Measurements from ENCODE around the gene HMGXB3.
"Not testable (repeated sequence)": the region's sequence is repeated elsewhere in the genome, so short reads cannot be mapped to it uniquely, and the experiment has no call there.

HMGXB3 gene

GRCh38 chr5:150079909-150080461 lies 79.4 kb downstream of the HMGXB3 start:
- H3K9ac ChIP-seq (ENCODE audit: low read length) = no peak overlapping the region
- H3K27me3 ChIP-seq (ENCODE audit: control insufficient read depth, insufficient read depth, low read length) = peaks cover 7% of the 10 kb centered on the region

GRCh38 chr5:150080696-150081435 lies 80.3 kb downstream of the HMGXB3 start:
- Histone ChIP-seq H3K9me3 (ENCODE audit: control insufficient read depth, low read length) (no peaks in the 10 kb centered on the region), H3K36me3 (ENCODE audit: control insufficient read depth, insufficient read depth, low read length) (no peaks in the 10 kb centered on the region), H3K9ac (ENCODE audit: low read length) (no peak overlapping the region), H3K4me1 (ENCODE audit: control insufficient read depth, insufficient read depth, low read length) (no peaks in the 10 kb centered on the region), H3K27me3 (ENCODE audit: control insufficient read depth, insufficient read depth, low read length) (peaks cover 5% of the 10 kb centered on the region), H3K4me3 (ENCODE audit: low read length) (no peak overlapping the region)

More at GRCh38 chr5:150079909-150080461, 79.4 kb downstream of the HMGXB3 start:
- Histone ChIP-seq H3K36me3 (ENCODE audit: control insufficient read depth, insufficient read depth, low read length) (no peaks in the 10 kb centered on the region), H3K4me3 (ENCODE audit: low read length) (no peak overlapping the region), H3K9me3 (ENCODE audit: control insufficient read depth, low read length) (no peaks in the 10 kb centered on the region), H3K4me1 (ENCODE audit: control insufficient read depth, insufficient read depth, low read length) (no peaks in the 10 kb centered on the region)

DNA sequence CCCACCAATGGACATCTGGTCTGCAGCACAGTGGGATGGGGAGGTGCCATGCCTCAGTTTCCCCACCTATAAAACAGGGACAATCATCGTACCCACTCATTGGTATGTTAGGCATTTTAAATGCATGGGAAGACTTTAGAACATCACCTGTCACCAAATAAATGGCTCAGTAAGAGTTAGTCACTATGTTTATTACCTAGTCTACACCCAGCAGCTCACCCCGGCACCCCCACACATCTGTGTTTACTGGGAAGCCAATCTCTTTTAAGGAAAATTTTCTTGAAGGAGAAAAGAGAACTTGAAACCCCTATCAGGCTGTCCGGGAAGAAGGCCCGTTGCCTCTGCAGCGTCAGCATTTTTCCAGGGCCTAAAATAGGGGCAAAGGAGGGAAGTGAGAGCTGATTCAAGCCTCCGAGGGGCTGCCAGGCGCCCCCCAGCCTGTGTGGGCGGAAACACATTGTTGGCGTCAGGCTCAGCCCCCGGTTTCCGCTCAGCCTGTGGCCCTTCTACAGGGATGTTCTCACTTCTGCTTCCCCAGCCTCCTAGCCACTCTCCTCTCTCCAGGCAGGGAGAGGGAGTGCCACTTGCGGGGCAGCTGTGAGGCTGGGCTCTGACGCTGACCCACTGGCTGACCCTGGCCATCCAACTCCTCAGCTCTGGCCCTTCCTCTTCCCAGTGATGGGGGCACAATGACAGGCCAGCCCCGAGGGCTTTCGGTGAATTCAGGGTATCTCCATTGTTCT lies 81.2 kb downstream of the HMGXB3 start:
- no peaks in the 10 kb centered on the region for H3K4me1 ChIP-seq (ENCODE audit: control insufficient read depth, insufficient read depth, low read length)

DNA sequence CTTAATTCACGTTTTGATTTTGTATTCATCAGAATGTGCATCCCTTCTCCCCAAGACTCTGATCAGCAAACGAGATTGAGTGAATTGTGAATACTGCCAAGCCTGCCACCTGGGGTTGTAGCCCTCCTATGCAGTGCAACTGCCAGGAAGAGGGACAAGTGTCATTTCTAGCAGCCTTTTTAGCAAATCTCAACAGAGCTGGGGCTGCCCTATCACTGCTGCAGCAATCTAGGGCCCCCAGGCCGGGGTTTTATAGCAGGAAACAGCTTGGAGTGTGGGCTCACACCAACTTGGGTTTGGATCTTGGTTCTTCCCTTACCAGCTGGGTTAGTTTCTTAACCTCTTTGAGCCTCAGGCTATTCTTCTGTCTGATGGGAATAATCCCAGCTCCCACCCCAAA lies 81.8 kb downstream of the HMGXB3 start:
- H3K9ac ChIP-seq (ENCODE audit: low read length) = no peak overlapping the region
- H3K36me3 ChIP-seq (ENCODE audit: control insufficient read depth, insufficient read depth, low read length) = no peaks in the 10 kb centered on the region
- no peak overlapping the region for H3K4me3 ChIP-seq (ENCODE audit: low read length)
- no peaks in the 10 kb centered on the region for H3K9me3 ChIP-seq (ENCODE audit: control insufficient read depth, low read length)
- peaks cover 4% of the 10 kb centered on the region for H3K27me3 ChIP-seq (ENCODE audit: control insufficient read depth, insufficient read depth, low read length)
- H3K4me1 ChIP-seq (ENCODE audit: control insufficient read depth, insufficient read depth, low read length) = no peaks in the 10 kb centered on the region

More for the DNA sequence above, 81.2 kb downstream of the HMGXB3 start:
- Histone ChIP-seq H3K36me3 (ENCODE audit: control insufficient read depth, insufficient read depth, low read length) (no peaks in the 10 kb centered on the region), H3K27me3 (ENCODE audit: control insufficient read depth, insufficient read depth, low read length) (peaks cover 4% of the 10 kb centered on the region), H3K9me3 (ENCODE audit: control insufficient read depth, low read length) (no peaks in the 10 kb centered on the region), H3K4me3 (ENCODE audit: low read length) (no peak overlapping the region), H3K9ac (ENCODE audit: low read length) (no peak overlapping the region)

DNA sequence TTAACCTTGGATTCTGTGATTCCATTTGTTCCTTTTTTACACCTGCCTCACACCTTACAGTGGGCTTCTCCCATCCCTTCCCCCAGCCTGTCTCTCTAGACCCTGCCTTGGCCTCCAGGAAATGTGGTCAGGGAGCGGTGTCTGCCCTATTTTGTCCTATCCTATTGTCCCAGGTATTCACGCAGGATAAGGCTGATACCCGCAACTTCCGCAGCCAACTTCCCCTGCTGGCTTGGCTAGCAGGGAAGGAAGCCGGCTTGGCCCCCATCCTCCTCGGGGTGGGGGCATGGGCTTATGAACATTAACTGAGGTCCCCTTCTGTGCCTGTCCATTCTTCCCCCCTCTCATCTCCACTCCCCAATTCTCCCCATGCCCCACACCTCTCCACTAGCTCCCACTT lies 82.3 kb downstream of the HMGXB3 start:
- no peak overlapping the region for H3K9ac ChIP-seq (ENCODE audit: low read length)
- H3K36me3 ChIP-seq (ENCODE audit: control insufficient read depth, insufficient read depth, low read length) = no peaks in the 10 kb centered on the region
- H3K27me3 ChIP-seq (ENCODE audit: control insufficient read depth, insufficient read depth, low read length) = peaks cover 3% of the 10 kb centered on the region
- H3K9me3 ChIP-seq (ENCODE audit: control insufficient read depth, low read length) = no peaks in the 10 kb centered on the region
- H3K4me1 ChIP-seq (ENCODE audit: control insufficient read depth, insufficient read depth, low read length) = no peaks in the 10 kb centered on the region
- H3K4me3 ChIP-seq (ENCODE audit: low read length) = no peak overlapping the region

GRCh38 chr5:150084754-150085153 lies 84.2 kb downstream of the HMGXB3 start:
- not testable (repeated sequence) for H3K36me3 ChIP-seq (ENCODE audit: control insufficient read depth, insufficient read depth, low read length); H3K27me3 ChIP-seq (ENCODE audit: control insufficient read depth, insufficient read depth, low read length); H3K9ac ChIP-seq (ENCODE audit: low read length); H3K4me1 ChIP-seq (ENCODE audit: control insufficient read depth, insufficient read depth, low read length); H3K4me3 ChIP-seq (ENCODE audit: low read length); H3K9me3 ChIP-seq (ENCODE audit: control insufficient read depth, low read length)

GRCh38 chr5:150085191-150085912 lies 84.8 kb downstream of the HMGXB3 start:
- Histone ChIP-seq H3K4me1 (ENCODE audit: control insufficient read depth, insufficient read depth, low read length) (no peaks in the 10 kb centered on the region), H3K9ac (ENCODE audit: low read length) (no peak overlapping the region), H3K4me3 (ENCODE audit: low read length) (no peak overlapping the region), H3K27me3 (ENCODE audit: control insufficient read depth, insufficient read depth, low read length) (no peaks in the 10 kb centered on the region), H3K9me3 (ENCODE audit: control insufficient read depth, low read length) (no peaks in the 10 kb centered on the region), H3K36me3 (ENCODE audit: control insufficient read depth, insufficient read depth, low read length) (no peaks in the 10 kb centered on the region)

GRCh38 chr5:150085950-150086715 lies 85.6 kb downstream of the HMGXB3 start, which contains the start of gene CSF1R:
Gene CSF1R, minus strand, starts transcription at chr5:150086554. Its CDS starts 127 bp downstream, at chr5:150086427.
- Histone ChIP-seq H3K9ac (ENCODE audit: low read length) (peak within 1 kb of the TSS; percentile 33), H3K4me3 (ENCODE audit: low read length) (no peak within 1 kb of the TSS), H3K4me1 (ENCODE audit: control insufficient read depth, insufficient read depth, low read length) (no peaks in the 10 kb centered on the region), H3K9me3 (ENCODE audit: control insufficient read depth, low read length) (no peaks in the 10 kb centered on the region), H3K27me3 (ENCODE audit: control insufficient read depth, insufficient read depth, low read length) (no peaks in the 10 kb centered on the region), H3K36me3 (ENCODE audit: control insufficient read depth, insufficient read depth, low read length) (no peaks in the 10 kb centered on the region)

DNA sequence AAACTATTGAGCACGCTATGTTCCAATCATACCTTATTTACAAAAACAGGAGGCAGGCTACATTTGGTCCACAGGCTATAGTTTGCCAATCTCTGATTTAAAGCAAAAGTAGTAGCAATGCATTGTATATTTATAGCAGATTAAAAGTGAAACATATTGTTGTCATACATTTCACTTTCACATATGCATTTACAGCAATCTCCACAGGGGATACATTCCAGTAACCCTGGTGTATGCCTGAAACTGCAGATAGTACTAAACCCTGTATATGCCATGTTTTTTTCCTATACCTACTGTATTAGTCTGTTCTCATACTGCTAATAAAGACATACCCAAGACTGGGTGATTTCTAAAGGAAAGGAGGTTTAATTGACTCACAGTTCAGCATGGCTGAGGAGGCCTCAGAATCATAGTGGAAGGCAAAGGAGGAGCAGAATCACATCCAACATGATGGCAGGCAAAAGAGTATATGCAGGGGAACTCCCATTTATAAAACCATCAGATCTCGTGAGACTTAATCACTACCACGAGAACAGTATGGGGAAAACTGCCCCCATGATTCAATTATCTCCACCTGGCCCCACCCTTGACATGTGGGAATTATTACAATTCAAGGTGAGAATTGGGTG lies 91.7 kb downstream of the HMGXB3 start:
- H3K4me1 ChIP-seq (ENCODE audit: control insufficient read depth, insufficient read depth, low read length) = no peaks in the 10 kb centered on the region

DNA sequence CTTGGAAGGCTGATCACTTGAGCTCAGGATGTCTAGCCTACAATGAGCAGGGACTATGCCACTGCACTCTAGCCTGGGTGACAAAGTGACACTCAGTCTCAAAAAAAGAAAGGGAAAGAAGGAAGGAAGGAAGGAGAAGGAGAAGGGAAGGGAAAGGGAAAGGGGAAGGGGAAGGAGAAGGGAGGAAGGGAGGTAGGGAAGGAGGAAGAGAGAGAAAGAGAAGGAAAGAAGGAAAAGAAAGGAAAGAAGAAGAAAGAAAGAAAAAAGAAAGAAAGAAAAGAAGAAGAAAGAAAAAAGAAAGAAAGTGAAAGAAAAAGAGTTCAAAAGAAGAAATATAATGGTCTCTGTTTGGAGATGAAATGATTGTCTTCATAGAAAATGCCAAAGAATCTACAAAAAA lies 96.6 kb downstream of the HMGXB3 start:
- Histone ChIP-seq H3K9me3 (ENCODE audit: control insufficient read depth, low read length) (no peaks in the 10 kb centered on the region), H3K27me3 (ENCODE audit: control insufficient read depth, insufficient read depth, low read length) (peaks cover 3% of the 10 kb centered on the region), H3K4me3 (ENCODE audit: low read length) (no peak overlapping the region), H3K36me3 (ENCODE audit: control insufficient read depth, insufficient read depth, low read length) (no peaks in the 10 kb centered on the region), H3K4me1 (ENCODE audit: control insufficient read depth, insufficient read depth, low read length) (no peaks in the 10 kb centered on the region), H3K9ac (ENCODE audit: low read length) (no peak overlapping the region)

More for the DNA sequence above, 91.7 kb downstream of the HMGXB3 start:
- Histone ChIP-seq H3K36me3 (ENCODE audit: control insufficient read depth, insufficient read depth, low read length) (no peaks in the 10 kb centered on the region), H3K9me3 (ENCODE audit: control insufficient read depth, low read length) (no peaks in the 10 kb centered on the region), H3K4me3 (ENCODE audit: low read length) (no peak overlapping the region), H3K27me3 (ENCODE audit: control insufficient read depth, insufficient read depth, low read length) (peaks cover 3% of the 10 kb centered on the region), H3K9ac (ENCODE audit: low read length) (no peak overlapping the region)

DNA sequence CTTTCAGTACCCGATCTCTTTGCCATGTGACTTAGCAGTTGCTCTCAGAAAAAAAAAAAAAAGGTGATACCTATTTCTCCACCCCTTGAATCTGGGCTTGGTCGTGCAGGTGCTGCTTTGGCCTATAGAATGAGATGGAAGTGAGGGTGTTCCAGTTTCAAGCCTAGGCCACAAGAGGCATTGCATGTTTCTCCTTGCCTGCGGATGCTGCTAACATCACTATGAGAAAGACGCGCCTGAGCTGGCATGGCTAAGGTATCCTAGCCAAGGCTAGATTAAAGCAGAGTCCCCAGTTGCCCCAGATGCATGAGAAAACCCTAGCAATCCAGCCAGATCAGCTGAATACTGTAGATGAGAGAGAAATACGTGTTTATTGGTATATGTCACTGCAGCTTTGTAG lies 100.5 kb downstream of the HMGXB3 start:
- H3K9me3 ChIP-seq (ENCODE audit: control insufficient read depth, low read length) = no peaks in the 10 kb centered on the region
- no peaks in the 10 kb centered on the region for H3K36me3 ChIP-seq (ENCODE audit: control insufficient read depth, insufficient read depth, low read length)
- no peak overlapping the region for H3K4me3 ChIP-seq (ENCODE audit: low read length)
- H3K9ac ChIP-seq (ENCODE audit: low read length) = no peak overlapping the region
- H3K4me1 ChIP-seq (ENCODE audit: control insufficient read depth, insufficient read depth, low read length) = no peaks in the 10 kb centered on the region
- H3K27me3 ChIP-seq (ENCODE audit: control insufficient read depth, insufficient read depth, low read length) = peaks cover 3% of the 10 kb centered on the region
